HEK293T (cell line): ENCODE results near the gene MYOF.

Experiments
- BHLHE40 ChIP-seq: fragments of 450-650 bp; IDR thresholded peaks from 2 replicates; pipeline ENCODE4 v1.6.1; 2016; ENCODE audit warnings: mild to moderate bottlenecking, moderate library complexity, borderline replicate concordance
- ELF4 ChIP-seq: fragments of 450-650 bp; IDR thresholded peaks from 2 replicates; pipeline ENCODE4 v1.6.1; 2017; ENCODE audit warnings: antibody characterized with exemption
- FOXK2 ChIP-seq: fragments of 450-650 bp; IDR thresholded peaks from 2 replicates; pipeline ENCODE4 v1.6.1; 2016; ENCODE audit warnings: mild to moderate bottlenecking
- FOXM1 ChIP-seq: fragments of 450-650 bp; IDR thresholded peaks from 2 replicates; pipeline ENCODE4 v1.6.1; 2017; ENCODE audit warnings: mild to moderate bottlenecking, borderline replicate concordance
- TARDBP ChIP-seq: fragments of 450-650 bp; IDR thresholded peaks from 2 replicates; pipeline ENCODE4 v1.6.1; 2016

GRCh38 chr10:93305122-93305521, 177.0 kb downstream of the MYOF start:
- TF ChIP-seq ELF4, result no peak
- no peak for TF ChIP-seq FOXM1
- TF ChIP-seq BHLHE40, result no peak
- no peak for TF ChIP-seq FOXK2
- no peak for TF ChIP-seq TARDBP
